ENCODE data around the gene DOCK4.

GRCh38 chr7:112006071-112006470 is 200.1 kb downstream of the DOCK4 start:
- TF ChIP-seq CTCF (conservative IDR thresholded peaks at IDR 0.05 in 1 of 2, IDR thresholded peaks at IDR 0.05 in 1 of 2; ENCODE audit: extremely low read depth in 1 of 2, insufficient read depth in 1 of 2, low read depth in 1 of 2, low read length in 2 of 2) (no peak), EZH2 (IDR thresholded peaks at IDR 0.05; ENCODE audit: borderline replicate concordance, low read length) (no peak)

Data from mammary epithelial cell (primary cell).